Measurements from ENCODE around the gene PRR23E. TPM values are rescaled to one million over a fixed set of nuclear protein-coding genes. Genes with fewer than 3 reads are reported as not detected.

The PRR23E gene
- total RNA-seq, 1 experiment from 2014 or later: not detected

DNA sequence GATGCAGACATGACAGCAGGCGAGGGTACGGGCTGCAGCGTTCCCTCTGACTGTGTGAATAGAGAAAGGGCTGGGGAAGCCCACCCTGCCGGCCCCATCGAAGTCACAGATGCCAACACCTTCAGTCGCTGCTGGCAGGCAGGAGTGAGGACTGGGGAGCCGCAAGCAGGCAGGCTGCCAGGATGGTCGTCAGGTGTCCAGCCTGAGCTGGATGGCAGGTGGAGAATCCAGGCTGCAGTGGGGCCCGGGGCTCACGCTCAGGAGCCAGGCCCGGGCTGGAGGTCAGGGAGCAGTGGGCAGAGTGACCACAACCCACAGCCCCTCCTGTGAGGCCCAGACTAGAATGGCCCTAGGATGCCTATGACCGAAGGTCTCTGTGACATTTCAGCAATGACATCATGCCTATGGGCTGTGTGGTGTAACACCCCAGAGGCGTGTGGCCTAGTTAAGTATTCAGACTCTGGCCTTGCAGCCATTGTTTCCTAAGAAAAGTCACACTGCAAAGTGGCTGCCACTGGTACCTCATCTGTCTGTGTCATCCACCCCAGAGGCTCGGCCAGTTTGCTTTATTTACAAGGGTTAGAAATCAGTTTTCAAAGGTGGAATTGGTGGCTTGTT is 15.7 kb downstream of the PRR23E start:
- no peak overlapping the region for H3K27ac ChIP-seq (ENCODE audit: low read length)
- no peaks in the 10 kb centered on the region for H4K20me1 ChIP-seq (ENCODE audit: low read length)
- ChIA-PET CTCF (no interaction called here), POLR2A (ENCODE audit: unreplicated experiment) (no interaction called here)
- no peaks in the 10 kb centered on the region for H3K9me2 ChIP-seq (replicated peaks; ENCODE audit: low read length)
- BruUV-seq (replicated peaks): no TSS peak
- TF ChIP-seq, protein P1, sequence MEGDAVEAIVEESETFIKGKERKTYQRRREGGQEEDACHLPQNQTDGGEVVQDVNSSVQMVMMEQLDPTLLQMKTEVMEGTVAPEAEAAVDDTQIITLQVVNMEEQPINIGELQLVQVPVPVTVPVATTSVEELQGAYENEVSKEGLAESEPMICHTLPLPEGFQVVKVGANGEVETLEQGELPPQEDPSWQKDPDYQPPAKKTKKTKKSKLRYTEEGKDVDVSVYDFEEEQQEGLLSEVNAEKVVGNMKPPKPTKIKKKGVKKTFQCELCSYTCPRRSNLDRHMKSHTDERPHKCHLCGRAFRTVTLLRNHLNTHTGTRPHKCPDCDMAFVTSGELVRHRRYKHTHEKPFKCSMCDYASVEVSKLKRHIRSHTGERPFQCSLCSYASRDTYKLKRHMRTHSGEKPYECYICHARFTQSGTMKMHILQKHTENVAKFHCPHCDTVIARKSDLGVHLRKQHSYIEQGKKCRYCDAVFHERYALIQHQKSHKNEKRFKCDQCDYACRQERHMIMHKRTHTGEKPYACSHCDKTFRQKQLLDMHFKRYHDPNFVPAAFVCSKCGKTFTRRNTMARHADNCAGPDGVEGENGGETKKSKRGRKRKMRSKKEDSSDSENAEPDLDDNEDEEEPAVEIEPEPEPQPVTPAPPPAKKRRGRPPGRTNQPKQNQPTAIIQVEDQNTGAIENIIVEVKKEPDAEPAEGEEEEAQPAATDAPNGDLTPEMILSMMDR (conservative IDR thresholded peaks at IDR 0.05; ENCODE audit: low read depth, low read length): no peak
- no peak for TF ChIP-seq EZH2 (IDR thresholded peaks at IDR 0.05; ENCODE audit: low read length, unreplicated experiment)
- TF ChIP-seq EZH2phosphoT487 (IDR thresholded peaks at IDR 0.05; ENCODE audit: borderline replicate concordance, low read length): no peak
- intact Hi-C loops (cut with micrococcal nuclease): no loop called here
- no peaks in the 10 kb centered on the region for H3K4me1 ChIP-seq (ENCODE audit: insufficient read depth, low read length)
- H3F3A ChIP-seq (ENCODE audit: low read length, unreplicated experiment): no peaks in the 10 kb centered on the region
- no peaks in the 10 kb centered on the region for H3K79me2 ChIP-seq (ENCODE audit: low read length)
- H2AFZ ChIP-seq (ENCODE audit: low read length): no peak overlapping the region
- no peaks in the 10 kb centered on the region for H3K9me3 ChIP-seq (ENCODE audit: low read length)
- no peak for ATAC-seq
- H3K36me3 ChIP-seq (ENCODE audit: low read depth, low read length): no peaks in the 10 kb centered on the region
- no peak overlapping the region for H3K4me2 ChIP-seq (ENCODE audit: low read length)
- no peaks in the 10 kb centered on the region for H3K27me3 ChIP-seq (ENCODE audit: low read length)
- DNase-seq: no peak
- H3K4me3 ChIP-seq (ENCODE audit: low read length): no peak overlapping the region
- no peak overlapping the region for H3K9ac ChIP-seq (ENCODE audit: low read length)

DNA sequence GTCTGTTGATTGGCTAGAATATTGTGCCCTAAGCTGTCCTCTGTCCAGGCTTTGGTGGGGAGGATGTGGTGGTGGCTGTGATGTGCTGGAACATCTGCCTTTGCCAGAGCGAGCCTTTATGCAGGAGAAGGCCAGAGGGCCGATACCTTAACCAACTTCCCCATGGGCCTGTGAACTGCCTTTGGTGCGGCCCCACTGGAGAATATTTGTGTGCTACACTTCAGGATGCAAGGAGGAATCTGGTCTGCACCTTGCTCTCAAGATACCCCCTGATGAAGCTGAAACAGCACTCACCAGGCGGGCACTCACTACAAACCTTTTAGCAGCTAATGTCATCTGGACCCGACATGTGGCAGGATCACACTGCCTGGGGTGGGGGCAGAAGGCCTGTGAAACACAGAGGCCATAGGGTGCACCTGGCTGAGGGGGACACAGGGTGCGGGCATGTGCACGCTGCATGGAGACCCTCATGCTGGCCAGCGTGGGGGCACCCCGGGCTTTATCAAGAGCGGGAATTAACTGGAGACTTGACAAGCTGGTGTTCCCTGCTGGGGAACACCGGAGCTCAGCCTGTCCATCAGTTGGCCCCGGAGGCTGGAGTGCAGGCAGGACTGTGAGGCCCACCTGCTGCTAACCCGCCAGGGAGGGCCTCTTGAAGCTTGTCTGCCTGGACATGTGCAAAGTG is 16.4 kb downstream of the PRR23E start:
- no peaks in the 10 kb centered on the region for H3K27me3 ChIP-seq (ENCODE audit: low read length)
- no peaks in the 10 kb centered on the region for H3K79me2 ChIP-seq (ENCODE audit: low read length)
- POLR2A ChIA-PET (ENCODE audit: unreplicated experiment): no interaction called here
- CTCF ChIA-PET: no interaction called here
- BruUV-seq (replicated peaks): no TSS peak
- intact Hi-C loops (cut with micrococcal nuclease): no loop called here
- no peak overlapping the region for H3K4me3 ChIP-seq (ENCODE audit: low read length)
- TF ChIP-seq EZH2phosphoT487 (IDR thresholded peaks at IDR 0.05; ENCODE audit: borderline replicate concordance, low read length) (no peak), EZH2 (IDR thresholded peaks at IDR 0.05; ENCODE audit: low read length, unreplicated experiment) (no peak)
- TF ChIP-seq, protein P1 (conservative IDR thresholded peaks at IDR 0.05; ENCODE audit: low read depth, low read length): no peak
- H4K20me1 ChIP-seq (ENCODE audit: low read length): no peaks in the 10 kb centered on the region
- no peaks in the 10 kb centered on the region for H3K9me2 ChIP-seq (replicated peaks; ENCODE audit: low read length)
- H2AFZ ChIP-seq (ENCODE audit: low read length): no peak overlapping the region
- H3K9me3 ChIP-seq (ENCODE audit: low read length): no peaks in the 10 kb centered on the region
- no peak overlapping the region for H3K4me2 ChIP-seq (ENCODE audit: low read length)
- DNase-seq (no peak), ATAC-seq (no peak)
- H3K27ac ChIP-seq (ENCODE audit: low read length): no peak overlapping the region
- H3K4me1 ChIP-seq (ENCODE audit: insufficient read depth, low read length): no peaks in the 10 kb centered on the region
- H3F3A ChIP-seq (ENCODE audit: low read length, unreplicated experiment): no peaks in the 10 kb centered on the region
- no peaks in the 10 kb centered on the region for H3K36me3 ChIP-seq (ENCODE audit: low read depth, low read length)
- no peak overlapping the region for H3K9ac ChIP-seq (ENCODE audit: low read length)

Measured in PC-3 (cell line).